Central memory CD4-positive, alpha-beta T cell (primary cell): Measurements from ENCODE around the gene RASGEF1B.
A peak's percentile ranks its signal among the peaks of the same experiment; 100 is the strongest.
"Not testable (repeated sequence)": the region's sequence is repeated elsewhere in the genome, so short reads cannot be mapped to it uniquely, and the experiment has no call there.

Source experiments
- DNase-seq: peaks from one replicate; pipeline ENCODE4 v3.0.0; 2022

The RASGEF1B gene

GRCh38 chr4:81498046-81498445, 26.3 kb upstream of the RASGEF1B start:
- DNase-seq = no peak

GRCh38 chr4:81495345-81495744, 23.6 kb upstream of the RASGEF1B start:
- DNase-seq = no peak

GRCh38 chr4:81494031-81494431, 22.3 kb upstream of the RASGEF1B start:
- no peak for DNase-seq

- no peak for DNase-seq
Observed at GRCh38 chr4:81492606-81493230, 21.0 kb upstream of the RASGEF1B start.

- DNase-seq = peak; percentile 85
Observed at GRCh38 chr4:81491943-81492342, 20.2 kb upstream of the RASGEF1B start.

GRCh38 chr4:81490403-81491160, 18.9 kb upstream of the RASGEF1B start:
- no peak for DNase-seq

- DNase-seq = no peak
Observed at GRCh38 chr4:81486502-81486901, 14.8 kb upstream of the RASGEF1B start.

- no peak for DNase-seq
Observed at GRCh38 chr4:81485310-81485980, 13.7 kb upstream of the RASGEF1B start.

- DNase-seq = no peak
Observed at GRCh38 chr4:81482326-81482725, 10.6 kb upstream of the RASGEF1B start.

GRCh38 chr4:81481151-81481550, 9.4 kb upstream of the RASGEF1B start:
- DNase-seq = no peak

GRCh38 chr4:81479573-81479972, 7.9 kb upstream of the RASGEF1B start:
- DNase-seq = not testable (repeated sequence)

GRCh38 chr4:81473331-81474265, 1.9 kb upstream of the RASGEF1B start:
- DNase-seq = not testable (repeated sequence)

- no peak for DNase-seq
Observed at GRCh38 chr4:81472281-81473182, 825 bp upstream of the RASGEF1B start.

GRCh38 chr4:81471298-81471587, 464 bp downstream of the RASGEF1B start:
- DNase-seq = no peak

GRCh38 chr4:81470456-81471297, 1.0 kb downstream of the RASGEF1B start:
- DNase-seq = peak; percentile 44

- no peak for DNase-seq
Observed at GRCh38 chr4:81469781-81470455, 1.8 kb downstream of the RASGEF1B start.

- DNase-seq = no peak
Observed at GRCh38 chr4:81468678-81469077, 3.0 kb downstream of the RASGEF1B start.

- DNase-seq = no peak
Observed at GRCh38 chr4:81467672-81467964, 4.1 kb downstream of the RASGEF1B start.

GRCh38 chr4:81466841-81467671, 4.7 kb downstream of the RASGEF1B start:
- DNase-seq = peak; percentile 65
